K562 (cell line): ENCODE measurements around the gene HMGN2. TPM values are rescaled to one million over a fixed set of nuclear protein-coding genes. Genes with fewer than 3 reads are reported as not detected.
A peak's percentile ranks its signal among the peaks of the same experiment; 100 is the strongest.

Experiments
- CEBPG ChIP-seq, 3 experiments: fragments of 200-800 bp in 1 of 3; sonication (Bioruptor generic) in 1 of 3; sonication (generic) in 1 of 3; formaldehyde crosslinking in 1 of 3; IDR thresholded peaks in 2 of 3; conservative IDR thresholded peaks in 1 of 3; 2 replicates each; pipeline versions ENCODE4 v1.6.1 to v1.8.0; 2016 to 2022; ENCODE audit warnings: missing compliant biosample characterization in 2 of 3, missing genetic modification characterization in 2 of 3, mild to moderate bottlenecking in 1 of 3, missing genetic modification reagents in 1 of 3
- CTCF ChIP-seq, 3 experiments: IDR thresholded peaks in 2 of 3; conservative IDR thresholded peaks in 1 of 3; 2 replicates each; pipeline ENCODE4 v1.5.1; 2011 to 2012; ENCODE audit warnings: low read length in 3 of 3, mild to moderate bottlenecking in 3 of 3, control low read depth in 2 of 3, improper control_type of control experiment in 1 of 3, inconsistent platforms in 1 of 3, low read depth in 1 of 3, mixed read lengths in 1 of 3, moderate library complexity in 1 of 3; ENCODE audit not compliant: insufficient read depth in 2 of 3
- HDAC1 ChIP-seq, 2 experiments: fragments of 450-650 bp; IDR thresholded peaks; 2 replicates each; pipeline ENCODE4 v1.6.1; 2016 to 2017; ENCODE audit warnings: inconsistent platforms in 1 of 2, mild to moderate bottlenecking in 1 of 2, moderate library complexity in 1 of 2
- HLTF ChIP-seq: fragments of 450-650 bp; IDR thresholded peaks from 2 replicates; pipeline ENCODE4 v1.6.1; 2016
- HNRNPL ChIP-seq: fragments of 200-400 bp; formaldehyde crosslinking; IDR thresholded peaks from 2 replicates; pipeline ENCODE4 v1.6.1; 2017; ENCODE audit warnings: low read depth, mild to moderate bottlenecking, low read length
- MCM5 ChIP-seq: fragments of 450-650 bp; IDR thresholded peaks from 2 replicates; pipeline ENCODE4 v1.6.1; 2016; ENCODE audit warnings: low read depth
- MEIS2 ChIP-seq: fragments of 450-650 bp; IDR thresholded peaks from 2 replicates; pipeline ENCODE4 v1.6.1; 2014; ENCODE audit warnings: mild to moderate bottlenecking; ENCODE audit not compliant: partially characterized antibody
- NONO ChIP-seq, 2 experiments: fragments of 200-400 bp in 1 of 2; fragments of 450-650 bp in 1 of 2; formaldehyde crosslinking in 1 of 2; IDR thresholded peaks; 2 replicates each; pipeline ENCODE4 v1.6.1; 2017; ENCODE audit warnings: low read depth in 2 of 2, mild to moderate bottlenecking in 2 of 2, moderate library complexity in 2 of 2, low read length in 1 of 2
- NR3C1 ChIP-seq: sonication (generic); formaldehyde crosslinking; IDR thresholded peaks from 2 replicates; pipeline ENCODE4 v1.8.1; 2022; ENCODE audit warnings: missing genetic modification reagents
- TSHZ1 ChIP-seq: fragments of 250-450 bp; sonication (Bioruptor Pico); IDR thresholded peaks from 2 replicates; pipeline ENCODE4 v1.4.0; 2020; ENCODE audit warnings: mild to moderate bottlenecking, moderate library complexity
- ZKSCAN8 ChIP-seq: fragments of 200-800 bp; sonication (Bioruptor generic); IDR thresholded peaks from 2 replicates; pipeline ENCODE4 v1.6.1; 2016; ENCODE audit warnings: missing genetic modification characterization, missing compliant biosample characterization
- ZNF175 ChIP-seq: fragments of 200-800 bp; sonication (Bioruptor generic); IDR thresholded peaks from 2 replicates; pipeline ENCODE4 v1.6.1; 2016; ENCODE audit warnings: low read depth, mild to moderate bottlenecking, missing genetic modification characterization, missing compliant biosample characterization
- polyA plus RNA-seq, 8 experiments: library from polyadenylated mRNA; depleted of rRNA in 4 of 8; stranded (reverse) in 5 of 8; unstranded in 3 of 8; fragments of >200 nt; fragmentation: Nextera tagmentation in 2 of 8; fragmentation: Illumina TruSeq in 1 of 8; extraction: Ambion mirVana in 2 of 8; extraction: Trizol in 1 of 8; gene quantifications; 2 replicates each; pipeline versions ENCODE4 v1.2.1 to v1.2.3, GENCODE V29; 2011 to 2014; ENCODE audit warnings: inconsistent platforms in 1 of 8, missing spikeins in 1 of 8
- total RNA-seq, 7 experiments: library from RNA; depleted of rRNA in 6 of 7; stranded (reverse); fragments of >200 nt in 6 of 7; fragmentation: Illumina TruSeq in 2 of 7; extraction: Trizol in 2 of 7; gene quantifications; 2 replicates each; pipeline versions ENCODE4 v1.2.1 to v1.2.3, GENCODE V29; 2011 to 2021; ENCODE audit warnings: low replicate concordance in 1 of 7
- TF ChIP-seq, protein P1 (sequence below): fragments of 200-800 bp; sonication (Bioruptor generic); IDR thresholded peaks from 2 replicates; pipeline ENCODE4 v1.6.1; 2017; ENCODE audit warnings: missing genetic modification characterization, missing compliant biosample characterization
- TF ChIP-seq, protein P2 (sequence below): fragments of 450-650 bp; formaldehyde crosslinking; IDR thresholded peaks from 2 replicates; pipeline ENCODE4 v1.4.0; 2020; ENCODE audit warnings: mild to moderate bottlenecking, moderate library complexity
- TF ChIP-seq, protein P3 (sequence below): fragments of 200-400 bp; formaldehyde crosslinking; IDR thresholded peaks from 2 replicates; pipeline ENCODE4 v1.6.1; 2017; ENCODE audit warnings: mild to moderate bottlenecking, low read depth, low read length, moderate library complexity

Gene HMGN2
- total and polyA plus RNA-seq, 9 of the 15 experiments (the other 6 are each of a cell fraction or from before 2014, with no cell fraction given) = 370 to 1,354 (median 965) TPM

- no peak for TF ChIP-seq MCM5
- TF ChIP-seq HNRNPL = no peak
- no peak for TF ChIP-seq HLTF
- TF ChIP-seq NONO (IDR thresholded peaks at IDR 0.05; ENCODE audit: low read depth in 2 of 2, low read length in 1 of 2) = no peak
- TF ChIP-seq CEBPG (CRISPR knock-in tag; IDR thresholded peaks at IDR 0.05) = no peak
- TF ChIP-seq CEBPG (tag; conservative IDR thresholded peaks at IDR 0.05 in 1 of 2, IDR thresholded peaks at IDR 0.05 in 1 of 2) = no peak
- no peak for TF ChIP-seq CTCF (IDR thresholded peaks at IDR 0.05 in 2 of 3, conservative IDR thresholded peaks at IDR 0.05 in 1 of 3; ENCODE audit: insufficient read depth in 2 of 3, low read depth in 1 of 3, low read length in 3 of 3)
- TF ChIP-seq ZKSCAN8 = no peak
- no peak for TF ChIP-seq MEIS2
- TF ChIP-seq HDAC1 (IDR thresholded peaks at IDR 0.05) = no peak
- TF ChIP-seq, protein P1, sequence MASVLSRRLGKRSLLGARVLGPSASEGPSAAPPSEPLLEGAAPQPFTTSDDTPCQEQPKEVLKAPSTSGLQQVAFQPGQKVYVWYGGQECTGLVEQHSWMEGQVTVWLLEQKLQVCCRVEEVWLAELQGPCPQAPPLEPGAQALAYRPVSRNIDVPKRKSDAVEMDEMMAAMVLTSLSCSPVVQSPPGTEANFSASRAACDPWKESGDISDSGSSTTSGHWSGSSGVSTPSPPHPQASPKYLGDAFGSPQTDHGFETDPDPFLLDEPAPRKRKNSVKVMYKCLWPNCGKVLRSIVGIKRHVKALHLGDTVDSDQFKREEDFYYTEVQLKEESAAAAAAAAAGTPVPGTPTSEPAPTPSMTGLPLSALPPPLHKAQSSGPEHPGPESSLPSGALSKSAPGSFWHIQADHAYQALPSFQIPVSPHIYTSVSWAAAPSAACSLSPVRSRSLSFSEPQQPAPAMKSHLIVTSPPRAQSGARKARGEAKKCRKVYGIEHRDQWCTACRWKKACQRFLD (CRISPR knock-in tag) = peak; percentile 42; the same call in 1 of the 2 replicates
- TF ChIP-seq, protein P2, sequence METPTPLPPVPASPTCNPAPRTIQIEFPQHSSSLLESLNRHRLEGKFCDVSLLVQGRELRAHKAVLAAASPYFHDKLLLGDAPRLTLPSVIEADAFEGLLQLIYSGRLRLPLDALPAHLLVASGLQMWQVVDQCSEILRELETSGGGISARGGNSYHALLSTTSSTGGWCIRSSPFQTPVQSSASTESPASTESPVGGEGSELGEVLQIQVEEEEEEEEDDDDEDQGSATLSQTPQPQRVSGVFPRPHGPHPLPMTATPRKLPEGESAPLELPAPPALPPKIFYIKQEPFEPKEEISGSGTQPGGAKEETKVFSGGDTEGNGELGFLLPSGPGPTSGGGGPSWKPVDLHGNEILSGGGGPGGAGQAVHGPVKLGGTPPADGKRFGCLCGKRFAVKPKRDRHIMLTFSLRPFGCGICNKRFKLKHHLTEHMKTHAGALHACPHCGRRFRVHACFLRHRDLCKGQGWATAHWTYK (CRISPR knock-in tag) = 0 out of 2 replicates have a peak, but pooled peaks have one; percentile 44
- no peak for TF ChIP-seq ZNF175 (CRISPR knock-in tag)
- TF ChIP-seq, protein P3, sequence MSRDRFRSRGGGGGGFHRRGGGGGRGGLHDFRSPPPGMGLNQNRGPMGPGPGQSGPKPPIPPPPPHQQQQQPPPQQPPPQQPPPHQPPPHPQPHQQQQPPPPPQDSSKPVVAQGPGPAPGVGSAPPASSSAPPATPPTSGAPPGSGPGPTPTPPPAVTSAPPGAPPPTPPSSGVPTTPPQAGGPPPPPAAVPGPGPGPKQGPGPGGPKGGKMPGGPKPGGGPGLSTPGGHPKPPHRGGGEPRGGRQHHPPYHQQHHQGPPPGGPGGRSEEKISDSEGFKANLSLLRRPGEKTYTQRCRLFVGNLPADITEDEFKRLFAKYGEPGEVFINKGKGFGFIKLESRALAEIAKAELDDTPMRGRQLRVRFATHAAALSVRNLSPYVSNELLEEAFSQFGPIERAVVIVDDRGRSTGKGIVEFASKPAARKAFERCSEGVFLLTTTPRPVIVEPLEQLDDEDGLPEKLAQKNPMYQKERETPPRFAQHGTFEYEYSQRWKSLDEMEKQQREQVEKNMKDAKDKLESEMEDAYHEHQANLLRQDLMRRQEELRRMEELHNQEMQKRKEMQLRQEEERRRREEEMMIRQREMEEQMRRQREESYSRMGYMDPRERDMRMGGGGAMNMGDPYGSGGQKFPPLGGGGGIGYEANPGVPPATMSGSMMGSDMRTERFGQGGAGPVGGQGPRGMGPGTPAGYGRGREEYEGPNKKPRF = no peak
- no peak for TF ChIP-seq TSHZ1
- TF ChIP-seq NR3C1 (CRISPR knock-in tag) = no peak
Measured at GRCh38 chr1:26483980-26484379, 11.7 kb downstream of the HMGN2 start (continued).
